ENCODE data around the gene GALNT18.
"Not testable (repeated sequence)": the region's sequence is repeated elsewhere in the genome, so short reads cannot be mapped to it uniquely, and the experiment has no call there.

The GALNT18 gene

DNA sequence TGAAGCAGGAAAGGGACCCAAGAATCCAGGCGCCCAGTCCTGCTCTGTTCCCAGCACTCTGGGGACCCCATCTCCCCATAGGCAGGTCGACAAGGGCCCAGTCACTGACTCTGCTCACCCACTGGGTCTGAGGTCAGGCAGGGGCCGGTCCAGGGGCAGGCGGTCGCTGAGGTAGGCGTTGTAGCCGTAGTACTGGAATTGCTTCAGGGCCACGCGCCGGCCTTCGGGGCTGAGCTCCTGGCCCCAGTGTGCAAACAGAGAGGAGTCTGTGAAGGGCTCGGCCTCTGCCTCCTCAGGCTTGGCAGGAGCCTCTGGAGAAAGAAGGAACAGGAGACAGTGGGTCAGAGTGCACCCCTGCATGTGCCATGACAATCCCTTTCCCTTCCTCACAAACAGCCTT is 173.2 kb downstream of the GALNT18 start:
- no peak overlapping the region for H2AFZ ChIP-seq (ENCODE audit: low read depth)
- H3K4me2 ChIP-seq, result no peak overlapping the region
- H3K9ac ChIP-seq, result no peak overlapping the region
- H3K27me3 ChIP-seq (ENCODE audit: insufficient read depth, low read depth), result no peaks in the 10 kb centered on the region
- no peaks in the 10 kb centered on the region for H4K20me1 ChIP-seq (ENCODE audit: insufficient read depth)
- H3K4me1 ChIP-seq (ENCODE audit: low read depth, poor library complexity, severe bottlenecking), result no peaks in the 10 kb centered on the region
- no peak overlapping the region for H3K27ac ChIP-seq
- 0 out of 2 replicates have a peak, but pooled peaks cover 5% of the 10 kb centered on the region for H3K79me2 ChIP-seq (ENCODE audit: insufficient read depth, low read depth)
- H3K4me3 ChIP-seq (IDR thresholded peaks at IDR 0.05; ENCODE audit: insufficient read depth, low read depth, low read length), result no peak overlapping the region
- no peak for TF ChIP-seq CTCF (conservative IDR thresholded peaks at IDR 0.05; ENCODE audit: low read depth, low read length)
- no peaks in the 10 kb centered on the region for H3K36me3 ChIP-seq (ENCODE audit: insufficient read depth)

GRCh38 chr11:11447601-11448000 is 174.2 kb downstream of the GALNT18 start:
- H3K36me3 ChIP-seq (ENCODE audit: insufficient read depth); H3K9ac ChIP-seq; H3K4me1 ChIP-seq (ENCODE audit: low read depth, poor library complexity, severe bottlenecking); H3K4me2 ChIP-seq; H4K20me1 ChIP-seq (ENCODE audit: insufficient read depth); H3K79me2 ChIP-seq (ENCODE audit: insufficient read depth, low read depth); H3K27me3 ChIP-seq (ENCODE audit: insufficient read depth, low read depth); H3K4me3 ChIP-seq (IDR thresholded peaks at IDR 0.05; ENCODE audit: insufficient read depth, low read depth, low read length); H3K27ac ChIP-seq; H2AFZ ChIP-seq (ENCODE audit: low read depth): not testable (repeated sequence)

GRCh38 chr11:11446967-11447366 is 174.8 kb downstream of the GALNT18 start:
- Histone ChIP-seq H4K20me1 (ENCODE audit: insufficient read depth) (no peaks in the 10 kb centered on the region), H3K27ac (no peak overlapping the region), H3K9ac (no peak overlapping the region), H3K4me3 (IDR thresholded peaks at IDR 0.05; ENCODE audit: insufficient read depth, low read depth, low read length) (no peak overlapping the region), H3K4me2 (no peak overlapping the region), H3K27me3 (ENCODE audit: insufficient read depth, low read depth) (no peaks in the 10 kb centered on the region), H3K4me1 (ENCODE audit: low read depth, poor library complexity, severe bottlenecking) (no peaks in the 10 kb centered on the region), H3K36me3 (ENCODE audit: insufficient read depth) (no peaks in the 10 kb centered on the region), H3K79me2 (ENCODE audit: insufficient read depth, low read depth) (0 out of 2 replicates have a peak, but pooled peaks cover 5% of the 10 kb centered on the region), H2AFZ (ENCODE audit: low read depth) (no peak overlapping the region)
- no peak for TF ChIP-seq CTCF (conservative IDR thresholded peaks at IDR 0.05; ENCODE audit: low read depth, low read length)

DNA sequence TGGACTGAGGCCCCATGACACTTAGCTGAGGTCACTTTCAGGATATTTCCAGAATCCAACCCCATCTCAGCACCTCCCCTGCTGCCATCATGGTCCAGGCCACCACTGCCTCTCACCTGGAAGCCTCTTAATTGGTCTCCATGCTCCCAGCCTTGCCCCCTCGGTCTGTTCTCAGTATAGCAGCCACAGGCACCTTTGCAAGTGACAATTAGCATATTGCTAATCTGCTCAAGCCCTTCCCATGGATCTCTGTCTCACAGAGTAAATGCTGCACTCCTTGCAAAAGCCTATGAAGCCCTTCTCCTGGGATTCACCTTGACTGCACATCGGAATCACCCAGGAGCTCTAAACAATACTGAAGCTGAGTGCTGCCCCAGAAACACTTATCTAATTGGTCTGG is 175.2 kb downstream of the GALNT18 start:
- H3K4me3 ChIP-seq (IDR thresholded peaks at IDR 0.05; ENCODE audit: insufficient read depth, low read depth, low read length), result no peak overlapping the region
- H3K36me3 ChIP-seq (ENCODE audit: insufficient read depth), result no peaks in the 10 kb centered on the region
- no peaks in the 10 kb centered on the region for H3K27me3 ChIP-seq (ENCODE audit: insufficient read depth, low read depth)
- H4K20me1 ChIP-seq (ENCODE audit: insufficient read depth), result no peaks in the 10 kb centered on the region
- no peak overlapping the region for H3K27ac ChIP-seq
- H3K79me2 ChIP-seq (ENCODE audit: insufficient read depth, low read depth), result 0 out of 2 replicates have a peak, but pooled peaks cover 5% of the 10 kb centered on the region
- no peak overlapping the region for H2AFZ ChIP-seq (ENCODE audit: low read depth)
- no peak overlapping the region for H3K9ac ChIP-seq
- no peak for TF ChIP-seq CTCF (conservative IDR thresholded peaks at IDR 0.05; ENCODE audit: low read depth, low read length)
- H3K4me2 ChIP-seq, result no peak overlapping the region
- H3K4me1 ChIP-seq (ENCODE audit: low read depth, poor library complexity, severe bottlenecking), result no peaks in the 10 kb centered on the region

GRCh38 chr11:11445441-11446185 is 176.2 kb downstream of the GALNT18 start:
- Histone ChIP-seq H3K27me3 (ENCODE audit: insufficient read depth, low read depth) (no peaks in the 10 kb centered on the region), H2AFZ (ENCODE audit: low read depth) (no peak overlapping the region), H3K4me2 (no peak overlapping the region), H3K4me1 (ENCODE audit: low read depth, poor library complexity, severe bottlenecking) (no peaks in the 10 kb centered on the region), H4K20me1 (ENCODE audit: insufficient read depth) (no peaks in the 10 kb centered on the region), H3K36me3 (ENCODE audit: insufficient read depth) (no peaks in the 10 kb centered on the region), H3K4me3 (IDR thresholded peaks at IDR 0.05; ENCODE audit: insufficient read depth, low read depth, low read length) (no peak overlapping the region), H3K27ac (no peak overlapping the region), H3K9ac (no peak overlapping the region), H3K79me2 (ENCODE audit: insufficient read depth, low read depth) (0 out of 2 replicates have a peak, but pooled peaks cover 5% of the 10 kb centered on the region)
- no peak for TF ChIP-seq CTCF (conservative IDR thresholded peaks at IDR 0.05; ENCODE audit: low read depth, low read length)

Measured in KMS-11 (cell line).